CD14-positive monocyte (primary cell): ENCODE data around the gene CNTN4. TPM values are rescaled to one million over a fixed set of nuclear protein-coding genes. Genes with fewer than 3 reads are reported as not detected.

Experiments used
- DNase-seq, 3 donors: peaks; one replicate each; pipeline ENCODE4 v3.0.0-alpha.2; 2011 to 2022
- H2AFZ ChIP-seq: 2 replicates; pipeline ENCODE4 v1.6.0; 2012; ENCODE audit warnings: mild to moderate bottlenecking, low read depth, low read length, inconsistent platforms; ENCODE audit not compliant: insufficient read depth, poor library complexity, severe bottlenecking
- H3K27ac ChIP-seq, 2 donors: 1 replicate in 1 of 2; 2 replicates in 1 of 2; pipeline ENCODE4 v1.5.1; 2012 to 2013; ENCODE audit warnings: low read length in 2 of 2, control low read depth in 1 of 2, inconsistent platforms in 1 of 2, low read depth in 1 of 2, mild to moderate bottlenecking in 1 of 2
- H3K27me3 ChIP-seq, 2 donors: one replicate each; pipeline versions ENCODE4 v1.6.0 to v1.6.1; 2011 to 2013; ENCODE audit warnings: low read length in 2 of 2; ENCODE audit not compliant: control insufficient read depth in 2 of 2, insufficient read depth in 2 of 2
- H3K36me3 ChIP-seq, 2 donors: replicated peaks in 1 of 2; 1 replicate in 1 of 2; 2 replicates in 1 of 2; pipeline versions ENCODE4 v1.5.1 to v1.6.1; 2012 to 2013; ENCODE audit warnings: low read length in 2 of 2, control low read depth in 1 of 2, inconsistent platforms in 1 of 2, mild to moderate bottlenecking in 1 of 2; ENCODE audit not compliant: insufficient read depth in 2 of 2, control insufficient read depth in 1 of 2
- H3K4me1 ChIP-seq, 2 donors: 1 replicate in 1 of 2; 2 replicates in 1 of 2; pipeline versions ENCODE4 v1.5.1 to v1.6.1; 2012 to 2013; ENCODE audit warnings: low read length in 2 of 2, control low read depth in 1 of 2, inconsistent platforms in 1 of 2, mild to moderate bottlenecking in 1 of 2, moderate library complexity in 1 of 2; ENCODE audit not compliant: insufficient read depth in 2 of 2, control insufficient read depth in 1 of 2
- H3K4me2 ChIP-seq: replicated peaks from 2 replicates; pipeline ENCODE3; 2012; ENCODE audit warnings: low read length, moderate library complexity, mild to moderate bottlenecking; ENCODE audit not compliant: poor library complexity, severe bottlenecking; ENCODE audit errors: extremely low read depth
- H3K4me3 ChIP-seq, 3 experiments: fragments of 200-600 bp in 1 of 3; sonication (generic) in 1 of 3; replicated peaks in 1 of 3; 1 replicate in 2 of 3; 2 replicates in 1 of 3; pipeline ENCODE4 v1.5.1; 2011 to 2013; ENCODE audit warnings: low read length in 3 of 3, mild to moderate bottlenecking in 3 of 3, control low read depth in 2 of 3, low read depth in 2 of 3, inconsistent platforms in 1 of 3, moderate library complexity in 1 of 3
- H3K79me2 ChIP-seq: 2 replicates; pipeline ENCODE4 v1.6.0; 2012; ENCODE audit warnings: mild to moderate bottlenecking, control low read depth, inconsistent platforms, low read length, moderate library complexity; ENCODE audit not compliant: insufficient read depth
- H3K9ac ChIP-seq: 2 replicates; pipeline ENCODE4 v1.6.0; 2017; ENCODE audit warnings: low read length, mild to moderate bottlenecking; ENCODE audit not compliant: insufficient read depth, poor library complexity, severe bottlenecking
- H3K9me3 ChIP-seq, 2 donors: replicated peaks in 1 of 2; 1 replicate in 1 of 2; 2 replicates in 1 of 2; pipeline versions ENCODE4 v1.5.1 to v1.6.1; 2012 to 2013; ENCODE audit warnings: low read length in 2 of 2, control low read depth in 1 of 2; ENCODE audit not compliant: control insufficient read depth in 1 of 2, insufficient read depth in 1 of 2
- H4K20me1 ChIP-seq: 2 replicates; pipeline ENCODE4 v1.6.0; 2012; ENCODE audit warnings: mild to moderate bottlenecking, low read length, control low read depth, moderate library complexity; ENCODE audit not compliant: insufficient read depth
- H3K27ac Mint-ChIP-seq, 7 donors: one replicate each; pipeline ENCODE4 v1.8.0; 2020; ENCODE audit warnings: mild to moderate bottlenecking in 7 of 7, mixed read lengths in 7 of 7, moderate library complexity in 6 of 7, inconsistent platforms in 2 of 7
- H3K27me3 Mint-ChIP-seq, 3 donors: one replicate each; pipeline ENCODE4 v1.8.0; 2021 to 2022; ENCODE audit warnings: low read depth in 3 of 3, mild to moderate bottlenecking in 3 of 3, mixed read lengths in 3 of 3, moderate library complexity in 3 of 3, inconsistent platforms in 1 of 3
- H3K36me3 Mint-ChIP-seq, 2 donors: one replicate each; pipeline ENCODE4 v1.8.0; 2020; ENCODE audit warnings: mixed read lengths in 2 of 2, inconsistent platforms in 1 of 2, mild to moderate bottlenecking in 1 of 2
- H3K4me1 Mint-ChIP-seq: one replicate; pipeline ENCODE4 v1.8.0; 2020; ENCODE audit warnings: mild to moderate bottlenecking, mixed read lengths
- H3K4me3 Mint-ChIP-seq, 2 donors: one replicate each; pipeline ENCODE4 v1.8.0; 2020; ENCODE audit warnings: mild to moderate bottlenecking in 2 of 2, mixed read lengths in 2 of 2, moderate library complexity in 1 of 2
- H3K9me3 Mint-ChIP-seq, 7 donors: one replicate each; pipeline ENCODE4 v1.8.0; 2020 to 2022; ENCODE audit warnings: mixed read lengths in 7 of 7, mild to moderate bottlenecking in 6 of 7, moderate library complexity in 6 of 7, inconsistent platforms in 2 of 7
- CTCF ChIP-seq: fragments of 200-600 bp; IDR thresholded peaks from one replicate; pipeline ENCODE4 v1.8.0; 2022; ENCODE audit warnings: antibody characterized with exemption, mild to moderate bottlenecking
- WGBS: methylation state at CpG from one replicate; pipeline ENCODE4 v1.1.5; 2013; ENCODE audit warnings: missing lambda C conversion rate; ENCODE audit not compliant: insufficient coverage; 5-methylcytosine and 5-hydroxymethylcytosine counted together
- intact Hi-C, 2 donors: fragments of 100-400 bp; cut with micrococcal nuclease; formaldehyde crosslinking; loops; one replicate each; pipeline versions ENCODE4 v1.15.0 to v1.15.1; 2023
- polyA plus RNA-seq, 3 donors: library from polyadenylated mRNA; depleted of rRNA in 1 of 3; unstranded in 2 of 3; stranded (reverse) in 1 of 3; fragments of 300-500 nt in 2 of 3; fragments of >200 nt in 1 of 3; fragmentation: Illumina TruSeq in 2 of 3; gene quantifications; 1 replicate in 2 of 3; 2 replicates in 1 of 3; pipeline ENCODE4 v1.2.3, GENCODE V29; 2012 to 2021

Gene CNTN4
- polyA plus RNA-seq, 3 donors: not detected

- Histone ChIP-seq H3K27me3 (no peaks in the 10 kb centered on the region), H3K4me3 (no peak overlapping the region), H4K20me1 (no peaks in the 10 kb centered on the region), H3K4me2 (no peak overlapping the region), H2AFZ (peak overlapping the region; percentile 17), H3K27ac (no peak overlapping the region), H3K36me3 (no peaks in the 10 kb centered on the region), H3K79me2 (no peaks in the 10 kb centered on the region), H3K9ac (no peak overlapping the region), H3K9me3 (no peaks in the 10 kb centered on the region), H3K4me1 (no peaks in the 10 kb centered on the region)
- Mint-ChIP-seq H3K4me3 (no peak overlapping the region), H3K27me3 (peaks cover 0 to 4% (median 2%) of the 10 kb centered on the region in 3 donors), H3K36me3 (no peaks in the 10 kb centered on the region), H3K4me1 (peaks cover 5% of the 10 kb centered on the region), H3K27ac (no peak overlapping the region), H3K9me3 (peaks cover 0 to 10% (median 0%) of the 10 kb centered on the region in 7 donors)
- no peak for TF ChIP-seq CTCF
- WGBS: 91% methylated on average over 5 of the region's 6 CpGs
- DNase-seq: no peak
- intact Hi-C loops: no loop called here
Measured at GRCh38 chr3:3085782-3086181, 987.1 kb downstream of the CNTN4 start.

GRCh38 chr3:3086239-3086638 lies 987.6 kb downstream of the CNTN4 start:
- peak overlapping the region; percentile 17 for H2AFZ ChIP-seq
- TF ChIP-seq CTCF: no peak
- peaks cover 0 to 13% (median 2%) of the 10 kb centered on the region in 7 donors for H3K9me3 Mint-ChIP-seq
- H3K4me3 ChIP-seq: no peak overlapping the region
- no peaks in the 10 kb centered on the region for H3K36me3 ChIP-seq
- no peak overlapping the region for H3K9ac ChIP-seq
- peaks cover 5% of the 10 kb centered on the region for H3K4me1 Mint-ChIP-seq
- intact Hi-C loops: no loop called here
- peaks cover 0 to 4% (median 2%) of the 10 kb centered on the region in 3 donors for H3K27me3 Mint-ChIP-seq
- no peaks in the 10 kb centered on the region for H3K9me3 ChIP-seq
- no peaks in the 10 kb centered on the region for H3K79me2 ChIP-seq
- no peaks in the 10 kb centered on the region for H3K4me1 ChIP-seq
- no peak overlapping the region for H3K4me2 ChIP-seq
- 54% methylated on average over 3 of the region's 6 CpGs for WGBS
- DNase-seq: no peak
- H3K4me3 Mint-ChIP-seq: peak overlapping the region in 1 of 2 donors; percentile 28
- H4K20me1 ChIP-seq: no peaks in the 10 kb centered on the region
- no peak overlapping the region for H3K27ac ChIP-seq
- H3K36me3 Mint-ChIP-seq: no peaks in the 10 kb centered on the region
- H3K27ac Mint-ChIP-seq: no peak overlapping the region
- H3K27me3 ChIP-seq: no peaks in the 10 kb centered on the region
